Panc1 (cell line): ENCODE results near the gene ZFAND3. TPM values are rescaled to one million over a fixed set of nuclear protein-coding genes. Genes with fewer than 3 reads are reported as not detected.

Source experiments
- ATAC-seq: fragments of 200-7000 bp; cut with Tn5 transposase; 2 replicates; pipeline ENCODE4 v1.9.1; 2020; ENCODE audit warnings: mild to moderate bottlenecking, moderate library complexity
- BruUV-seq: library from RNA; stranded (reverse); fragments of 400-500 nt; replicated peaks from 2 replicates; lab custom pipeline; 2021; lab: Mats Ljungman, UMichigan
- CTCF ChIA-PET: fragments of 300-600 bp; sonication (Branson Sonifier 250); formaldehyde crosslinking; loops from one replicate; lab custom pipeline; 2022; ENCODE audit warnings: antibody characterized with exemption; lab: Charles Lee
- POLR2A ChIA-PET: fragments of 300-600 bp; sonication (Branson Sonifier 250); formaldehyde crosslinking; loops from one replicate; lab custom pipeline; 2022; ENCODE audit warnings: antibody characterized with exemption; lab: Charles Lee
- DNase-seq: peaks from one replicate; pipeline ENCODE4 v3.0.0-alpha.2; 2010; ENCODE audit warnings: low read depth, low spot score
- H3K27ac ChIP-seq: 2 replicates; pipeline ENCODE4 v1.5.1; 2011; ENCODE audit warnings: mild to moderate bottlenecking, low read length, inconsistent platforms
- H3K27me3 ChIP-seq: fragments of 200-500 bp; sonication (Bioruptor generic); 2 replicates; pipeline ENCODE4 v1.6.0; 2014; ENCODE audit warnings: low read length, inconsistent platforms; ENCODE audit not compliant: control insufficient read depth, insufficient read depth
- H3K36me3 ChIP-seq: fragments of 200-500 bp; sonication (Bioruptor generic); 2 replicates; pipeline ENCODE4 v1.5.1; 2014; ENCODE audit warnings: inconsistent platforms, mild to moderate bottlenecking, low read length, moderate library complexity; ENCODE audit not compliant: control insufficient read depth, insufficient read depth
- H3K4me1 ChIP-seq: 2 replicates; pipeline ENCODE4 v1.5.1; 2011; ENCODE audit warnings: inconsistent platforms, mild to moderate bottlenecking, low read length, moderate library complexity; ENCODE audit not compliant: control insufficient read depth, insufficient read depth
- H3K4me3 ChIP-seq, 2 experiments: 2 replicates each; pipeline ENCODE4 v1.5.1; 2011 to 2012; ENCODE audit warnings: low read depth in 2 of 2, low read length in 2 of 2, mild to moderate bottlenecking in 2 of 2, inconsistent platforms in 1 of 2, moderate library complexity in 1 of 2
- H3K9me3 ChIP-seq: fragments of 200-500 bp; sonication (Bioruptor generic); 2 replicates; pipeline ENCODE4 v1.5.1; 2014; ENCODE audit warnings: low read depth, mild to moderate bottlenecking, inconsistent platforms, low read length, moderate library complexity; ENCODE audit not compliant: control insufficient read depth, insufficient read depth
- POLR2AphosphoS5 ChIP-seq: IDR thresholded peaks from 2 replicates; pipeline ENCODE4 v1.6.1; 2012; ENCODE audit warnings: mild to moderate bottlenecking, low read depth, low read length, moderate library complexity
- SIN3A ChIP-seq: IDR thresholded peaks from 2 replicates; pipeline ENCODE4 v1.6.1; 2012; ENCODE audit warnings: low read depth, mild to moderate bottlenecking, low read length, moderate library complexity, borderline replicate concordance; ENCODE audit not compliant: insufficient read depth
- TCF7L2 ChIP-seq: IDR thresholded peaks from 2 replicates; pipeline ENCODE4 v1.6.1; 2011; ENCODE audit warnings: mild to moderate bottlenecking, low read depth, low read length, inconsistent platforms
- in situ Hi-C: cut with HindIII; loops from 2 replicates; pipeline ENCODE4 v1.10.0; 2016; ENCODE audit warnings: low sequenced_read_pairs, low pct_unique_long_range_greater_than_20kb
- intact Hi-C: fragments of 100-400 bp; cut with micrococcal nuclease; formaldehyde crosslinking; loops from one replicate; pipeline ENCODE4 v1.10.0; 2022; ENCODE audit not compliant: unreplicated experiment
- total RNA-seq: library from RNA; stranded (reverse); gene quantifications from one replicate; pipeline ENCODE4 v1.2.1, GENCODE V29; 2021; ENCODE audit not compliant: unreplicated experiment
- TF ChIP-seq, protein P1 (sequence below), 2 experiments: IDR thresholded peaks; 2 replicates each; pipeline ENCODE4 v1.6.1; 2011 to 2012; ENCODE audit warnings: low read depth in 2 of 2, control low read depth in 1 of 2, low read length in 1 of 2, mild to moderate bottlenecking in 1 of 2, moderate library complexity in 1 of 2; ENCODE audit not compliant: insufficient read depth in 1 of 2
- TF ChIP-seq, protein P2 (sequence below): fragments of 450-650 bp; IDR thresholded peaks from 2 replicates; pipeline ENCODE4 v1.5.1; 2017; ENCODE audit warnings: mild to moderate bottlenecking

The ZFAND3 gene
- total RNA-seq, 1 experiment from 2014 or later = 95.9 TPM

DNA sequence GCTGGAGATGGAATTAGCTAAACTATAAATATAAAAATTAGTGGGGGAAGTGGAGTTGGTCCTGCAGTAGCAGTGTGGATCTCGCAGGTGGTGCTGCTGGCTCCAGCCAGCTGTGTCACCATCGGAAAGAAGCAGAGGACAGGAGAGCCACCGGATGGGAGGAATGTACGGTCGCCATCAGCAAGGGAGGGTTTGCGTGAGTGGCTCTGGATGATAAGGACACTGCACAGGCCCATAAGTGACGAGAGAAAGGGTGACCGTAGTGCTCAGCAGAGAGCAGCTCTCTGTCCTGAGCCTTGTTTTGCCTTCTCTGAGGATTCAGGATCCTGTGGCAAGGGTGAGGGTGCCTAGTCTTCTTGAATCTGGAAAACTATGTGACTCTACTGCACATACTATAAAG lies 378.7 kb downstream of the ZFAND3 start:
- intact Hi-C loops = no loop called here
- Histone ChIP-seq H3K9me3 (no peaks in the 10 kb centered on the region), H3K27ac (no peak overlapping the region), H3K27me3 (no peaks in the 10 kb centered on the region), H3K36me3 (no peaks in the 10 kb centered on the region), H3K4me1 (no peaks in the 10 kb centered on the region), H3K4me3 (no peak overlapping the region)
- BruUV-seq = no TSS peak
- TF ChIP-seq SIN3A = no peak
- TF ChIP-seq POLR2AphosphoS5 = no peak
- TF ChIP-seq, protein P1, sequence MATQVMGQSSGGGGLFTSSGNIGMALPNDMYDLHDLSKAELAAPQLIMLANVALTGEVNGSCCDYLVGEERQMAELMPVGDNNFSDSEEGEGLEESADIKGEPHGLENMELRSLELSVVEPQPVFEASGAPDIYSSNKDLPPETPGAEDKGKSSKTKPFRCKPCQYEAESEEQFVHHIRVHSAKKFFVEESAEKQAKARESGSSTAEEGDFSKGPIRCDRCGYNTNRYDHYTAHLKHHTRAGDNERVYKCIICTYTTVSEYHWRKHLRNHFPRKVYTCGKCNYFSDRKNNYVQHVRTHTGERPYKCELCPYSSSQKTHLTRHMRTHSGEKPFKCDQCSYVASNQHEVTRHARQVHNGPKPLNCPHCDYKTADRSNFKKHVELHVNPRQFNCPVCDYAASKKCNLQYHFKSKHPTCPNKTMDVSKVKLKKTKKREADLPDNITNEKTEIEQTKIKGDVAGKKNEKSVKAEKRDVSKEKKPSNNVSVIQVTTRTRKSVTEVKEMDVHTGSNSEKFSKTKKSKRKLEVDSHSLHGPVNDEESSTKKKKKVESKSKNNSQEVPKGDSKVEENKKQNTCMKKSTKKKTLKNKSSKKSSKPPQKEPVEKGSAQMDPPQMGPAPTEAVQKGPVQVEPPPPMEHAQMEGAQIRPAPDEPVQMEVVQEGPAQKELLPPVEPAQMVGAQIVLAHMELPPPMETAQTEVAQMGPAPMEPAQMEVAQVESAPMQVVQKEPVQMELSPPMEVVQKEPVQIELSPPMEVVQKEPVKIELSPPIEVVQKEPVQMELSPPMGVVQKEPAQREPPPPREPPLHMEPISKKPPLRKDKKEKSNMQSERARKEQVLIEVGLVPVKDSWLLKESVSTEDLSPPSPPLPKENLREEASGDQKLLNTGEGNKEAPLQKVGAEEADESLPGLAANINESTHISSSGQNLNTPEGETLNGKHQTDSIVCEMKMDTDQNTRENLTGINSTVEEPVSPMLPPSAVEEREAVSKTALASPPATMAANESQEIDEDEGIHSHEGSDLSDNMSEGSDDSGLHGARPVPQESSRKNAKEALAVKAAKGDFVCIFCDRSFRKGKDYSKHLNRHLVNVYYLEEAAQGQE (IDR thresholded peaks at IDR 0.05; ENCODE audit: insufficient read depth in 1 of 2, low read depth in 2 of 2, low read length in 1 of 2) = no peak
- TF ChIP-seq, protein P2, sequence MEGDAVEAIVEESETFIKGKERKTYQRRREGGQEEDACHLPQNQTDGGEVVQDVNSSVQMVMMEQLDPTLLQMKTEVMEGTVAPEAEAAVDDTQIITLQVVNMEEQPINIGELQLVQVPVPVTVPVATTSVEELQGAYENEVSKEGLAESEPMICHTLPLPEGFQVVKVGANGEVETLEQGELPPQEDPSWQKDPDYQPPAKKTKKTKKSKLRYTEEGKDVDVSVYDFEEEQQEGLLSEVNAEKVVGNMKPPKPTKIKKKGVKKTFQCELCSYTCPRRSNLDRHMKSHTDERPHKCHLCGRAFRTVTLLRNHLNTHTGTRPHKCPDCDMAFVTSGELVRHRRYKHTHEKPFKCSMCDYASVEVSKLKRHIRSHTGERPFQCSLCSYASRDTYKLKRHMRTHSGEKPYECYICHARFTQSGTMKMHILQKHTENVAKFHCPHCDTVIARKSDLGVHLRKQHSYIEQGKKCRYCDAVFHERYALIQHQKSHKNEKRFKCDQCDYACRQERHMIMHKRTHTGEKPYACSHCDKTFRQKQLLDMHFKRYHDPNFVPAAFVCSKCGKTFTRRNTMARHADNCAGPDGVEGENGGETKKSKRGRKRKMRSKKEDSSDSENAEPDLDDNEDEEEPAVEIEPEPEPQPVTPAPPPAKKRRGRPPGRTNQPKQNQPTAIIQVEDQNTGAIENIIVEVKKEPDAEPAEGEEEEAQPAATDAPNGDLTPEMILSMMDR = no peak
- no peak for TF ChIP-seq TCF7L2
- DNase-seq = no peak
- CTCF ChIA-PET = no interaction called here
- POLR2A ChIA-PET = no interaction called here
- in situ Hi-C loops = no loop called here
- ATAC-seq = no peak

Other genes with a start within 250 kb of the ZFAND3 start
- gene MDGA1, start 121.8 kb upstream of the ZFAND3 start, total RNA-seq = 36.5 TPM